Mesodermal cell (in vitro differentiated cells): Measurements from ENCODE around the gene FSHR.

ENCODE experiments used
- H3K27ac ChIP-seq: 2 replicates; pipeline ENCODE4 v1.7.0; 2013; ENCODE audit warnings: mild to moderate bottlenecking, low read depth, low read length, moderate library complexity; ENCODE audit not compliant: severe bottlenecking
- H3K36me3 ChIP-seq: 2 replicates; pipeline ENCODE4 v1.7.1; 2013; ENCODE audit warnings: mild to moderate bottlenecking, low read length, moderate library complexity; ENCODE audit not compliant: control insufficient read depth, insufficient read depth
- H3K4me1 ChIP-seq: one replicate; pipeline ENCODE4 v1.7.1; 2013; ENCODE audit warnings: mild to moderate bottlenecking, low read length; ENCODE audit not compliant: insufficient read depth, control insufficient read depth, poor library complexity, severe bottlenecking
- H3K4me3 ChIP-seq: 2 replicates; pipeline ENCODE4 v1.7.0; 2013; ENCODE audit warnings: low read length, control low read depth, mild to moderate bottlenecking; ENCODE audit not compliant: insufficient read depth, poor library complexity, severe bottlenecking; ENCODE audit errors: extremely low read depth
- H3K9me3 ChIP-seq: 2 replicates; pipeline ENCODE4 v1.7.1; 2013; ENCODE audit warnings: mild to moderate bottlenecking, low read length, moderate library complexity; ENCODE audit not compliant: control insufficient read depth
- whole genome bisulfite sequencing, 2 experiments: methylation state at CpG; one replicate each; pipeline ENCODE4 v1.1.5; 2013; ENCODE audit warnings: missing lambda C conversion rate in 2 of 2; ENCODE audit not compliant: insufficient coverage in 2 of 2; 5-methylcytosine and 5-hydroxymethylcytosine counted together

Gene FSHR

DNA sequence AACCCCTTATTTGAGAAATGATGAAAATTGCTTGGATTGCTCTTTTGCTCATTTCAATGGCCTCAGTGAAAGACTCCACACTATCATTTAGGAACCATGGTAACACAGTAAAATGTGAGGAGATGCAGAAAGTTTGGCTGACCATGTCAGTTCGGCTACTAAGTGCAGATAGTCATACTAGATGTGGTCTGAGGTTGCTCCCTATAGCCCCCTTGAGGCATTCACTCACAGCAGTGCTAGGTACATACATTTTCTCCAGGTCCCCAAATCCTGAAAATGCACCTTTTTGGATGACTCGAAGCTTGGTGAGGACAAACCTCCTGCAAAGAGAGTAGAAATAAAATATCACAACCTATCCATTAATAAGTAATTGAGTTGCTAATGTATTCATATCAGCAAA, 86.3 kb downstream of the FSHR start:
- Histone ChIP-seq H3K4me1 (no peaks in the 10 kb centered on the region), H3K36me3 (no peaks in the 10 kb centered on the region), H3K4me3 (no peak overlapping the region), H3K27ac (no peak overlapping the region), H3K9me3 (no peaks in the 10 kb centered on the region)
- WGBS, 2 experiments, result no CpG with 5 or more reads among the region's 2 CpGs

- no peaks in the 10 kb centered on the region for H3K4me1 ChIP-seq
- H3K9me3 ChIP-seq, result peaks cover 5% of the 10 kb centered on the region
- H3K27ac ChIP-seq, result no peak overlapping the region
- H3K36me3 ChIP-seq, result no peaks in the 10 kb centered on the region
- no CpG with 5 or more reads among the region's 2 CpGs for WGBS, 2 experiments
- no peak overlapping the region for H3K4me3 ChIP-seq
Observed at GRCh38 chr2:49053156-49053555, 101.2 kb downstream of the FSHR start.

DNA sequence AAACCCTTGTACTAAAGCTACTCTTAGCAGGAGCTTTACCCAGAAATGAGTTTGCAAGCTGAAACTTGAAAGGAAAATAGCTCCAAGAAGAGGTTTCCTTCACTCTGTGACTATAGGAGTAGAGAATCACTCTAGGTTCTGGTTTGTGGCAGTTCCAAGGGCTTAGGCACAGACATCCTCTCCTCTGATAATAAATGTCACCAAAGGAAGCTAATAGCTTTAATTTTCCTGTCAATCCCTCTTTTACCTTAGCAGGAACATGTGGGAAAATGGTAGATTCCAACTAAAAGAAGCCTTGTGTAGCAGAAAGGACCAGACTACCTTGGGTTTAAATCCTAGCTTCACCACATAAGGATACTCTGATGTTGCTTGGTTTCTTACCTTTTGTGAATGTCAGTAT, 104.0 kb downstream of the FSHR start:
- Histone ChIP-seq H3K27ac (no peak overlapping the region), H3K4me3 (no peak overlapping the region), H3K36me3 (no peaks in the 10 kb centered on the region), H3K9me3 (no peaks in the 10 kb centered on the region), H3K4me1 (no peaks in the 10 kb centered on the region)

- Histone ChIP-seq H3K27ac (no peak overlapping the region), H3K9me3 (no peaks in the 10 kb centered on the region), H3K4me1 (no peaks in the 10 kb centered on the region), H3K36me3 (no peaks in the 10 kb centered on the region), H3K4me3 (no peak overlapping the region)
- WGBS, 2 experiments, result 60% methylated on average over 1 of the region's 1 CpG; no CpG with 5 or more reads in 1 of the 2 experiments
Observed at GRCh38 chr2:49049161-49049560, 105.2 kb downstream of the FSHR start.

DNA sequence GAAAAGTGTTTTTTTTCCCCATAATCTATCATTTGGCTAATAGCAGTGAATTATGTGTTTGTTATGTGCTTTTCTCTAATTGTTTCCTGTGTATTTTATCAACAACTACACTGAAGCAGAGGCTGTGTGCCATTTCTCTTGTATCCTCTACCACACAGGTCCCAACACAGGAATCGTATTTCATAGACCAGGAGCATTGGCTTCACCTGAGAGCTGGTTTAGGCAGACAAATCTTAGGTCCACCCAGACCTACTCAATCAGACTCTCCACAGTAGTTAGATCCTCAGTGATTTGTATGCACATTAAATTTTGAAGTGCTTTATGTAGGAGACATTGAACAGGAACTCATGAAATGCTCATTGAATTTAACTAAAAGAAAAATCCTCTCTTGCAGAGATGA, 109.2 kb downstream of the FSHR start:
- 43 to 60% methylated on average over 1 of the region's 1 CpG for WGBS, 2 experiments
- H3K9me3 ChIP-seq, result no peaks in the 10 kb centered on the region
- no peaks in the 10 kb centered on the region for H3K4me1 ChIP-seq
- no peak overlapping the region for H3K27ac ChIP-seq
- H3K36me3 ChIP-seq, result no peaks in the 10 kb centered on the region
- no peak overlapping the region for H3K4me3 ChIP-seq

GRCh38 chr2:49044350-49045079, 109.8 kb downstream of the FSHR start:
- no peak overlapping the region for H3K4me3 ChIP-seq
- WGBS, 2 experiments, result no CpG with 5 or more reads among the region's 1 CpG
- H3K36me3 ChIP-seq, result no peaks in the 10 kb centered on the region
- H3K27ac ChIP-seq, result no peak overlapping the region
- no peaks in the 10 kb centered on the region for H3K9me3 ChIP-seq
- H3K4me1 ChIP-seq, result no peaks in the 10 kb centered on the region

- no peaks in the 10 kb centered on the region for H3K9me3 ChIP-seq
- H3K4me3 ChIP-seq, result no peak overlapping the region
- no peak overlapping the region for H3K27ac ChIP-seq
- 82 to 98% methylated on average over 4 of the region's 5 CpGs for WGBS, 2 experiments
- H3K36me3 ChIP-seq, result no peaks in the 10 kb centered on the region
- no peaks in the 10 kb centered on the region for H3K4me1 ChIP-seq
Observed at GRCh38 chr2:49043405-49043982, 110.8 kb downstream of the FSHR start.

DNA sequence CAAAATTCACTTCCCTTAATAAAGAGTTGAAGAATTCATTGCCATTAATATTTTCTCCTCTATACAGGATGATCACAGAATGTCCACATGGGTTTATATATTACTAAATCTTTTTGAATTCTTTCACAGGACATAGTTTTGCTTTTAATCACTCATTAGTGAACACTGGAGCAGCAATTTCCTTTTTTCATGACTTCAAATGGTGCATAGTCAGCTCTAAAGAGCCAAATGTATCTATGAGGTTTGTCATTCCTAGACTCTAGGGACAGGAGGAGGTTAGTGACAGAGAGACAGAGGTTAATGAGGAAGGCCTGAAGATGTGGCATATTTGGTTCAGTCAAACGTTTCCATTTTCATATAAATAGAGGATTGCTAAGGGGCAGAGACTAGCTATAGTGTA, 111.8 kb downstream of the FSHR start:
- H3K36me3 ChIP-seq, result no peaks in the 10 kb centered on the region
- WGBS, 2 experiments, result 80% methylated on average over 1 of the region's 1 CpG; no CpG with 5 or more reads in 1 of the 2 experiments
- no peaks in the 10 kb centered on the region for H3K9me3 ChIP-seq
- no peaks in the 10 kb centered on the region for H3K4me1 ChIP-seq
- H3K4me3 ChIP-seq, result no peak overlapping the region
- H3K27ac ChIP-seq, result no peak overlapping the region

- H3K4me3 ChIP-seq, result no peak overlapping the region
- H3K9me3 ChIP-seq, result no peaks in the 10 kb centered on the region
- no peak overlapping the region for H3K27ac ChIP-seq
- no peaks in the 10 kb centered on the region for H3K36me3 ChIP-seq
- H3K4me1 ChIP-seq, result no peaks in the 10 kb centered on the region
- 94 to 100% methylated on average over 3 of the region's 4 CpGs for WGBS, 2 experiments
Observed at GRCh38 chr2:49041061-49041460, 113.3 kb downstream of the FSHR start.

GRCh38 chr2:49037197-49037596, 117.1 kb downstream of the FSHR start:
- no peak overlapping the region for H3K4me3 ChIP-seq
- H3K36me3 ChIP-seq, result no peaks in the 10 kb centered on the region
- no peak overlapping the region for H3K27ac ChIP-seq
- H3K9me3 ChIP-seq, result no peaks in the 10 kb centered on the region
- no peaks in the 10 kb centered on the region for H3K4me1 ChIP-seq

GRCh38 chr2:49035481-49035880, 118.8 kb downstream of the FSHR start:
- WGBS, 2 experiments, result no CpG with 5 or more reads among the region's 1 CpG
- Histone ChIP-seq H3K36me3 (no peaks in the 10 kb centered on the region), H3K9me3 (no peaks in the 10 kb centered on the region), H3K4me3 (no peak overlapping the region), H3K27ac (no peak overlapping the region), H3K4me1 (no peaks in the 10 kb centered on the region)
